GM21526 (cell line): ENCODE results near the gene FOXL2.
"Not testable (repeated sequence)": the region's sequence is repeated elsewhere in the genome, so short reads cannot be mapped to it uniquely, and the experiment has no call there.

ENCODE experiments used
- ATAC-seq: cut with Tn5 transposase; IDR thresholded peaks from one replicate; pipeline ENCODE4 v1.9.1; 2021; ENCODE audit warnings: moderate library complexity; ENCODE audit not compliant: unreplicated experiment, low FRiP score

The FOXL2 gene

GRCh38 chr3:138933981-138934691 is 12.8 kb downstream of the FOXL2 start:
- no peak for ATAC-seq

- no peak for ATAC-seq
Measured at GRCh38 chr3:138933068-138933668, 13.8 kb downstream of the FOXL2 start.

- ATAC-seq: no peak
Measured at GRCh38 chr3:138928727-138929372, 18.1 kb downstream of the FOXL2 start.

GRCh38 chr3:138923531-138923994 is 23.4 kb downstream of the FOXL2 start:
- ATAC-seq: peak; percentile 75

- ATAC-seq: not testable (repeated sequence)
Measured at GRCh38 chr3:138922400-138922799, 24.5 kb downstream of the FOXL2 start.

GRCh38 chr3:138921316-138922292 is 25.3 kb downstream of the FOXL2 start:
- ATAC-seq: no peak

- no peak for ATAC-seq
Measured at GRCh38 chr3:138919325-138919724, 27.6 kb downstream of the FOXL2 start.

GRCh38 chr3:138916824-138917223 is 30.1 kb downstream of the FOXL2 start:
- no peak for ATAC-seq

- ATAC-seq: peak; percentile 79
Measured at GRCh38 chr3:138915503-138916498, 31.1 kb downstream of the FOXL2 start.

- peak; percentile 25 for ATAC-seq
Measured at GRCh38 chr3:138914870-138915502, 32.0 kb downstream of the FOXL2 start.

- ATAC-seq: no peak
Measured at GRCh38 chr3:138913766-138914165, 33.2 kb downstream of the FOXL2 start.

GRCh38 chr3:138912237-138912636 is 34.7 kb downstream of the FOXL2 start:
- ATAC-seq: no peak

GRCh38 chr3:138911621-138912020 is 35.3 kb downstream of the FOXL2 start:
- no peak for ATAC-seq

- ATAC-seq: no peak
Measured at GRCh38 chr3:138909904-138910303, 37.0 kb downstream of the FOXL2 start.

- ATAC-seq: no peak
Measured at GRCh38 chr3:138908846-138909245, 38.1 kb downstream of the FOXL2 start.

- no peak for ATAC-seq
Measured at GRCh38 chr3:138907539-138907938, 39.4 kb downstream of the FOXL2 start.

- no peak for ATAC-seq
Measured at GRCh38 chr3:138902171-138902570, 44.8 kb downstream of the FOXL2 start.

GRCh38 chr3:138901567-138901966 is 45.4 kb downstream of the FOXL2 start:
- no peak for ATAC-seq
